OCI-LY3 (cell line): ENCODE data around the gene S100A13.

Source experiments
- EZH2phosphoT487 ChIP-seq: fragments of 200-600 bp; shearing (Covaris generic); IDR thresholded peaks from 2 replicates; pipeline ENCODE4 v1.6.1; 2018; ENCODE audit warnings: antibody characterized with exemption, mixed run types, low read depth
- TF ChIP-seq, protein P1 (sequence below): fragments of 200-600, 300-600 bp; sonication (generic); IDR thresholded peaks from 2 replicates; pipeline ENCODE4 v1.5.1; 2014; ENCODE audit warnings: antibody characterized with exemption, low read length, low read depth

DNA sequence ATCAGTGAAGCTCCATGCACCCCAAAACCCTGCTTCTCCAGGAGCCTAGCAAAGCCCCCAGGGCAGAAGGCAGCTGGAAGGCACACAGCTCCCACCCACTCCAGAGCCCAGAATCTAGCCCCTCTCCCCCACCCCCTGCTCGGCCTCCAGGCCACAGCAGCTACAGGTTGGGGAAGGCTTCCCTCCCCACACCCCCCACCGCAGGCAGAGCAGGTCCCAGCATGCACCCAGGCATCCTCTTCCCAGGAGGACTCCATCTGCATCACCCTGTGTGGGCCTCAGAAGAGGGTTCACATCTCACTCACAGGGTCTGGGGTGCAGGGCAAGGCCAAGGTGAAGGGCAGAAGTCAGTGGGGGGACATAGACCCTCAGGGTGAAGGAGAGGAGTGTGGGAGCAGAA is 11.9 kb downstream of the S100A13 start:
- TF ChIP-seq, protein P1, sequence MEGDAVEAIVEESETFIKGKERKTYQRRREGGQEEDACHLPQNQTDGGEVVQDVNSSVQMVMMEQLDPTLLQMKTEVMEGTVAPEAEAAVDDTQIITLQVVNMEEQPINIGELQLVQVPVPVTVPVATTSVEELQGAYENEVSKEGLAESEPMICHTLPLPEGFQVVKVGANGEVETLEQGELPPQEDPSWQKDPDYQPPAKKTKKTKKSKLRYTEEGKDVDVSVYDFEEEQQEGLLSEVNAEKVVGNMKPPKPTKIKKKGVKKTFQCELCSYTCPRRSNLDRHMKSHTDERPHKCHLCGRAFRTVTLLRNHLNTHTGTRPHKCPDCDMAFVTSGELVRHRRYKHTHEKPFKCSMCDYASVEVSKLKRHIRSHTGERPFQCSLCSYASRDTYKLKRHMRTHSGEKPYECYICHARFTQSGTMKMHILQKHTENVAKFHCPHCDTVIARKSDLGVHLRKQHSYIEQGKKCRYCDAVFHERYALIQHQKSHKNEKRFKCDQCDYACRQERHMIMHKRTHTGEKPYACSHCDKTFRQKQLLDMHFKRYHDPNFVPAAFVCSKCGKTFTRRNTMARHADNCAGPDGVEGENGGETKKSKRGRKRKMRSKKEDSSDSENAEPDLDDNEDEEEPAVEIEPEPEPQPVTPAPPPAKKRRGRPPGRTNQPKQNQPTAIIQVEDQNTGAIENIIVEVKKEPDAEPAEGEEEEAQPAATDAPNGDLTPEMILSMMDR = no peak
- no peak for TF ChIP-seq EZH2phosphoT487
